Fibroblast of skin of right quadriceps (primary cell): ENCODE results near the gene CTNNBIP1.
A peak's percentile ranks its signal among the peaks of the same experiment; 100 is the strongest.

Experiments used
- DNase-seq: peaks from one replicate; pipeline ENCODE4 v3.0.0-alpha.2; 2013

CTNNBIP1 gene

DNA sequence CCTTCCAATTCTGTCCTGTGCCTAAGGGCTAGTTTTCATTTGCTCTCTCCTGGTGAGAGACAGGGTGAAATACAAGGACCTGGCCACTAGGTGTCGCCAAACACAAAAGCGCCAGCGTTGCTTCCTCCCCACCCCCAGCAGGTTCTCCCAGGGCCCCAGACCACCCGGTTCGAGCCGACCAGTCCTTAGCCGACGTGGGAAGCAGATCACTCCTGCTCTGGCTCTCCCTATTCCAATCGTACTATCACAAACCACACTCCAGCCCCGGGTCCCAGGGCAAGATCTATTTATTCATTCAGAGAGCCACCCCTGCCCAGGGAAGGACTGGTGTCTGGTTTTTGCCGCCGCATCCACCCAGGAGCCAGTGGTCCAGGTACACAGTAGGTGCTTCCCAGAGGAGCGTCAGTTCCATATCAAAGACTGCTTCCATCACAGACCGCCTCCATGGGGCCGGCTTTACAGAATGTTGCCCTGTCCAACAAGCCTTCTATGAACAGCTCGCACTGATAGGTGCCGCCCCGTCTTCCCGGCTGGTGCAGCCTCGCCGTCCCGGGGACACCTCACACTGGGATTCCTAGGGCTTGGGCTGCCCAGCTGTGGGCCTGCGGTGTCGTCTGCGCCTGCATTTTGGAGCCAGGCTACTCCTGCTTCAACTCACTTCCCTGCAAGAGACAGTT lies 35.0 kb downstream of the CTNNBIP1 start:
- peak; percentile 66 for DNase-seq

DNA sequence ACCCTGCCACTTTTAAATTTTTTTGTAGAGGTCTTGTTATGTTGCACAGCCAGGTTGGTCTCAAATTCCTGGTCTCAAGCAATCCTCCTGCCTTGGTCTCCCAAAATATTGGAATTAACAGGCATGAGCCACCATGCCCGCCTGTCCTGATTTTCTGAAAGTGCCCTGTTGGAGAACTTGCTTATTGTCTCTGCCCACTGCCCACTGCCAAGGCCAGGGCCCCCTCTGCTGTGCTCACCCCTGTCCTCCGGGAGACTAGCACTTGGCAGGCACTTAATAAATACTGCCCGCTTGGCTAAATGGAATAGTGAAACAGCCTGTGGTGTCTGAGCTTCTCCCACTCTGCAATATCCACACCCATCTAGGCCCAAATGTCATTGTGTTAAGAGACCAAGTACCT lies 35.7 kb downstream of the CTNNBIP1 start:
- DNase-seq: no peak

DNA sequence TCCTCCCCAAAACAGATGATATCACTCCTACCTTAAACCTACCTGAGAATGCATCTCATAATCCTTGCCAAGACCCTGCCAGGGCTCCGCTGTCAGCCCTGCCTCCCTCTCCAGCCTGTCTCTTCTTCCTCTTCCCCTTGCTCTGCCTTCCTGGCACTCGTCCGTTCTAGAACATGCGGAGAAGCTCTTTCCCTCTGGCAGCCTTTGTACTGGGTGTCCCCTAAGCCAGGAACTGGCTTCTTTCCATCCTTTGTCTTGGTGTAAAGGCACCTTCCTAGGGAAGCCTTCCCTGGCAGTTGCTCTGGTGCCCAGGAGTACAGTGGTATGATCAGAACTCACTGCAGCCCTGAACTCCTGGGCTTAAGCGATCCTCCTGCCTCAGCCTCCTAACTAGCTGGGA lies 36.1 kb downstream of the CTNNBIP1 start:
- no peak for DNase-seq

DNA sequence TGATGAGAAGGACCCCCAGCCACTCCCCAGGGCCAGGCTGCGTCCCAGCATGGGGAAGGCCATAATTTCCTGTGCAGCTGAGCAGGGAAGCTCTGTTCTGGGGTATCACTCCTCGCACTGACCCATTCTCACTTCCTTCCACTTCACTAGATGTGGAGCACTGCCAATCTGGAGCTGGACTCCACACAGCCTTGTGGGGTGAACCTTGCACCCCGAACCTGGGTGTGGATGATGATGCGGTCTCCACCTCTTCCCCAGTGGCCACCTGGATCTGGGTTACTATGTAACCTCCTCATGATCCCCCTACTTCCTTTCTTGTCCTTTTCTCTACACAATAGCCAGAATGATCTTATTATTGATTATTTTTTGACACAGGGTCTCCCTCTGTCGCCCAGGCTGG lies 36.7 kb downstream of the CTNNBIP1 start:
- no peak for DNase-seq

DNA sequence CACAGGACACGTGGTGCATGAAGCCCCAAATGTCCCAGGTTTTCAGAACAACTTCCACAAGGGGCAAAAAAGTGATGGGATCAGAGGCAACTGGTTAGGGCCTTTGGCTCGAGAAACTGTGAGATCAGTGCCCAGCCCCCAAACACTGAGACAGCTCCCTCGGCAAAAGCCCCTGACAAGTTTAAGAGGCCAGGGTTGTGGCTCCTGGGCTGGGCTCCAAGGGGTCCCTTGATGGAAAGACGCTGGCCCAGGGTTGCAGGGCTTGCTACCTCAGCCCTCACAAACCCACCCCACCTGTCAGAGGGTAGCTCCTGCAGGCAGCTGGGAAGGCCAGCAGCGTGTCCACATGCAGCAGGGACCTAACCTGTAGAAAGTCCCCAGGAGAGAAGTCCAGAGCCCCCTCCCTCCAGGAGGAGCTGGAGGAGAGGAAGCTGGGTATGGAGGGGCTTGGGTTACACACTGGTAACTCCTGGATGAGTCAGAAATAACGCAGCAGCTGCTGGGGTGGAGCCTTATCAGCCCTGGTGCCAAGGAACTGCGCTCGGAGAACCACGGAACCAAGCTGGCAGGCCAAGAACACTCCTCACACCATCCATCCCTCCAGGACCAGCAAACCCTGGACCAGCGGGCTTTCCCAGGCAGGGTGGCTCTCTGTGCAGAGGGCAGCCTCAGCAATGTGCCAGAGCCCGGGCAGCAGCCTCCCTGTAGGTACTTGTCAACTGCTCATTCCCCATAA lies 37.5 kb downstream of the CTNNBIP1 start:
- DNase-seq: no peak

DNA sequence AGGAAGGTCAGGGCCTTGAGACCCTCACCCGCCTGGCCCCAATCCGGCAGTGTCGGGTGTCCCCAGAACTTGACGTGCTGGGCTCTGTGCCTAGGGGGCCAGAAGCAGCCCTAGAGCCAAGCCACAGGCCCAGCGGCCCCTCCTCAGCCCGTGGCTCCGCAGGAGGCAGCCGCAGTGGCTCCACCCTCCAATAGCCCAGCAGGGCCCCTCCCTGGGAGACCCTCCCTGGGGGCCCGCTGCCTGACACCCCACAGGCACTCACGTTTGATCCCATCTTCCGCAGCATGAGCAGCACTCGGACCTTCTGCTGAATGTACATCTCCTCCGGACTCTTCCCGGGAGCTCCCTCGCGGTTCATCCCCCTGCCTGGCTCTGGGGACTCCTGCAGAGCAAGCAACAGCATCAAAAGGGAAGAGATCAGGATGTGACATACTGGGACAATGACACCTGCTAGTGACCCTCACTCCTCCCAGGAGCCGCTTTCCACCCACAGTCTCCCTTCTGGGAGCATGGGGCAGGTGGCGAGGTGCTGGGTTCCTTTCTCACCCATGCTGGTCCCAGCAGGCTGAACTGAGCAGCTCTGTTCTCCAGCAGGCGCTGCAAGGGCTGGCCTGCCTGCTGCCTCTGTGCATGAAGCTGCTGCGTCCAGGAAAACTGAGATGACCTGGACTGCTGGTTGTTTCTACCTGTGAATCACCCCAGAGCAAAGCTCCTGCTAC lies 38.2 kb downstream of the CTNNBIP1 start:
- no peak for DNase-seq

DNA sequence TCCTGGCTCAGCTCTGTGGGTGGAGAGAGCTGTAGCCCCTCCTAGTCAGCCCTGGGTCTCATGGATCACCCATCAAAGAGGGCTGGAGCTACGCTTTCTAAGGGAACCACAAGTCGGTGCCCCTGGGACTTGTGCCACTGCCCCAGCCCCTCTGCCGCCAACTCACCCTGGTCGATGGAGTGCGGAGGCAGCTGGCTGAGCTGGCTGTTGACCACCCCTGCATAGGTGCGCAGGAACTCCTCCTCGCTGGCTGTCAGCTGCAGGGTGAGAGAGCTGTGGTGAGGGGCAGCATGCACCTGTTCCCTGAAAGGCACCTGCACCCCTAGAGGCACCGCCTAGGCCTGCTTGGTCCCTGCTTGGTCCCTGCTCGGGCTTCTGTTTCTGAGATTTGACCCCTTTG lies 39.0 kb downstream of the CTNNBIP1 start:
- no peak for DNase-seq

DNA sequence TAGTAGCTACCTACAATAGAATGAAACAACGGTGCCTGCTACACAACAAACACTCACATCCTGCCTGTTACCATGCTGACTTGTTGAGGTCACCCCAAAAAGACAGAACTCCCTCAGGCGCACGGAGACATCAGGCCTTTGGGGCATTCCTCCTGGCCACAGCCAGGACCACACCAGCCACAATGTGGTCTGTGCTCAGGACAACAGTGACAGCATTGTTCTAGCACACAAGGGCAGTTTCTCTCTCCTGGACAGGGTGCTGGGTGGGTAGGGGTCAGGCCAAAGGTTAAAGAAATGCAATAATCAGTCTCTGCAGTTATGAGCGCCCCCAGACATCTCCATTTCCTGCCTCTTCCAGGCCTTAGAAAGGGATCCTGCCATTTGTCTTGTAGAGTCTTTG lies 39.5 kb downstream of the CTNNBIP1 start:
- no peak for DNase-seq

DNA sequence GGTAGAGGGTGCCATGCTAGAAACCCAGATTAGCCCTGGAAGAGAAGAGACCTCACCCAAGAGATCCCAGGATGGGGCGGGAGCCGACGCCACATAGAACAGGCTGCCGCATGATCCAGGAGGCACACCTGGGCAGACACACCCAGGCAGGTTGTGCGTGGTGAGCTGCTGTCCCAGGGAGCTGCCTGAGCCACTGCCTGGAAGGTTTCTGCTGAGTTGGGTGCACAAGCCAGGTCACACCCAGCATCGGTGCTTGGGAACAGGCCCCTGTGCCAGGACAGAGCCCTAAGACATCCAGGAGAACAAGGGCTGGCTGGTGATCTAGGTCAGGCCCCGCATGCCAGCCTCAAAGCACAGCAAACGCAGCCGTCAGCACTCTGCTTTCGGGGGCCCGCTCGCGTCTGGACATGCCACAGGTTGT lies 40.2 kb downstream of the CTNNBIP1 start:
- DNase-seq: no peak

DNA sequence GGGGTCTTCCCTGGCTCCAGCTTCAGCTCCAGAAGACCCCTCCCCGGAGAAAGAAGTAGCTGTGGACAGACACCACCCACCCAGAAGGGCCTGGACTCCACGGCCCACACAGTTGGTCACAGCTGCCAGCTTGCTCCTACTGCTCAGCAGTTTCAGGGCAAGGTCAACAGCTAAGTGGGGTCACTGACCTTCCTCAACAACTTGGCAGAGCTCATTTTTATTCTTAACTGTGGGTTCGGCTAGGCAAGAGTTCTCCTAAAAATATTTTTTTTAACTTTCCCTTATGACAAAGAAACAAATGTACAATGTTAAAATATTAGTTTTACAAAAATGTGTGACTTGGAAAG lies 41.9 kb downstream of the CTNNBIP1 start:
- no peak for DNase-seq

DNA sequence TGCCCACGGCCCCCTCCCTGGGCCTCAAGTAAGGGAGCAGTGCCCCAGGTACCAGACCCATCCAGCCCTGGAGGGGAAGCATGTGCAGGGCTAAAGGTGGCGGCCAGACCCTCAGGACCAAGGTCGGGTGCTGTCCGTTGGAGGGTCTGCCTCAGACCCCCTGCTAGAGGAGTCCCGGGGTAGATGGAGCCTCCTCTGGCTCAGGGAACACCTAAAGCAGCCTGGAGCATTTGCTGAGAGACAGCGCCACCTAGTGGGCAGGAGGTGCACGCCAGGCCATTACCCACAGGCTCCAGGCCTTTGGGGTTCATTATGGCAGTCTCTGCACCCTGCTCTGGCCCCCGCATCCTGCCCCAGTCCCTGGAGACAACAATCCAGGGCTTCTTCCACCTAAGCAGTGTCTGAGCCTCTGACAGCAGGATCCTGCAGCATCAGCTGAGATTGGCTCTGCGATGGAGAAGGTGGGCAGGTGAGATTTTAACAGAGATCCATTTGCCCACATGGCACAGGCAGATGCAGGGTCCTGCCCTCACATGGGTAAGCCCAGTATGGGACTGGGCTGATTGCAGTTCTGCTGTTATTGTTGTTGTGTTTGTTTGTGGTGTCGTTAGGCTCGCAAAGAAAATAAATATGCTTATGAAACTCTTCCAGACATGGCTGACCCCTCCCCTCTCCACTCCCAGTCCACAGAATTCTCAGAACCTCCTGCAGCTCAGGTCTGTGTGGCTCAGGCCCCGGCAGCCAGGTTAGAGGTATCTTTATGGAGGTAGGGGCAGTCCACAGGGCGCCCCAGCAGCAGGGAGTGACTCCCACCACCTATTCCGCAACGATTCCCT lies 42.4 kb downstream of the CTNNBIP1 start:
- DNase-seq: peak; percentile 58

DNA sequence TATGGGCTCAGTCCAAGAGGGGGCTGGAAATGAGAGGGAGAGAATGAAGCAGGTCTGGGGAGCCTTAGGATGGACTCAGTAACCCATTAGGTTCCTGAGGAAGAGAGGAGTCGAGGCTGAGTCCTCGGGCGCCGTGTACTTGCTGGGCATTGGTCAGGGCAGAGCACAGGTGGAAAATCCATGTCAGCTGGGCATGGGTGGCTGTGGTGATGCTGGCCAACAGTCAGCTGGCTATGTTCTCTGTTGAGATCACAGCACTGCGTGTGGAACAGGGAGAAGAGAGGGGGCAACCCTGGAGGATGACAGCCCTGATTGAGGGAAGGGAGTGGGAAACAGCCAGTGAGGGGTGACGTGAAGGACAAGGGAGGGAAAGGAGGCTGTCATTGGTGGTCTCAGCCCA lies 43.2 kb downstream of the CTNNBIP1 start:
- no peak for DNase-seq

DNA sequence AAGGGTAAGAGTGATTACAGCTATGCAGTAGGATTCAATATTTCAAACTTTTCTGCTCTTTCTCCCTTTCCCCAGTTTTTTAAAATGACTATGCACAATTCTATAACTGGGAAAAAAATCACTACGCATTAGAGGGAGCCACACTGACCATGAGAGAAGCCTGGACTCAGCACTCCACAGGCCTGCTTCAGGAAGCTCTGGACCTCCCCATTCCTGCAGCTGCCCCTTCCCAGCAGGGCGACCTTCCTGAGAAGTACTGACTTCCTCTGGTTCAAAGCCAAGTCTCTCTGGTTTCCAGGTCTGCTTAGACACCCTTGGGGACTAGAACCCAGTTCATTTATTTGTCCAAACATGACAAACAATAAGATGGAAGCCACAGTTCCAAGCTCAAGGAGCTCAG lies 44.3 kb downstream of the CTNNBIP1 start:
- DNase-seq: no peak

DNA sequence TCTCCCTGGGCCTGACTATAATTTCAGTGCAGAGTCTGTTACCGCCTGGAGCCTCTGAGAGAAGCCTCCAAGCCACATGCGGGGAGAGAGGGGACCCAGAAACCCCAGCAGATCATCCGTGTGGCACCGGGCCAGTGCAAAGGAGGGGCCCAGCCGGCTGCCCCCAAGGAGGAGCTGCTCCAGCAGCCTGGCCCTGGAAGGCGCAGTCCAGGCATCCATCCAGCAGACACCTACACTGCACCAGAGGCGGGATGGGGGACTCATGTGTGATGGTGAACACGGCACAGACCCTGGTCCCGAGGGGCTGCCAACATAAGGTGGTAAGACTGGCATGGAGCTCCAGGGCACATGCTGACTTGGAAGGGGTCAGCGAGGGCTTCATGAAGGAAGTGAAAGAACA lies 46.7 kb downstream of the CTNNBIP1 start:
- DNase-seq: no peak

DNA sequence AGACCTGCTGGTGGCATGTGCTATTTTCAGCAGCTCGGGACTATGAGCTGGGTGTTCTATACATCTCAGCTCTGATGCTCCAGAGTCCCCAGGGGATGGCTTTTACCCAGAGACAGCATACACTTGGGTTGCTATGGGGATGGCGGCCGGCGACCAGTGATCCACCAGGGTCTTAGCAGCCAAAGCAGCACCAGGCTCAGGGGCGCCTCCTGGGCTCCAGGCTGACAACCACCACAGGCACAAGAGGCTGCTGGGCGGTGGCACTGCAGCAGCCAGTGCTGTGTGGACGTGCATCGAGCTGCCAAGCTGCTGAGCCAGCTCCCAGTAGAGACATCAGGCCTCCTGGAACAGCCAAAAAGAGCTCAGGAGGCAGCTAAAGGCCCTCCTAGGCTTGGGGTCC lies 48.7 kb downstream of the CTNNBIP1 start:
- no peak for DNase-seq

DNA sequence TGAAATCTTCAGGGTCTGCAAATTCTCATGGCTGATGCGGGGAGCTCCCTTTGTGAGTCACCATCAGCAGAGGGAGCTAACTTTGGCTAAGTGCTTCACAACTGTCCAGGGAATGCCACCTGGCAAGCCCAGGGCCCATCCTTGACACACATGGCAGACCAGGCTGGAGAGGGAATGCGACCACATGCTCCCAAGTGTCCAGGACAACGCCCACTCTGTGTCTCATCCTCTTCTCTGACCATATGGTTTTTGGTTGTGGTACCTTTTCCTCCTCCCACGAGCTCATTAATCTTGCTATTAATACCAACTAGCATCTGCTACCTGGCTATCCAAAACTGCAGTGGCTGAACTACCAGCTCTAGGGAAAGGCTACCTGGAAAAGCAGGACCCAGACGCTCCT lies 49.2 kb downstream of the CTNNBIP1 start:
- no peak for DNase-seq

DNA sequence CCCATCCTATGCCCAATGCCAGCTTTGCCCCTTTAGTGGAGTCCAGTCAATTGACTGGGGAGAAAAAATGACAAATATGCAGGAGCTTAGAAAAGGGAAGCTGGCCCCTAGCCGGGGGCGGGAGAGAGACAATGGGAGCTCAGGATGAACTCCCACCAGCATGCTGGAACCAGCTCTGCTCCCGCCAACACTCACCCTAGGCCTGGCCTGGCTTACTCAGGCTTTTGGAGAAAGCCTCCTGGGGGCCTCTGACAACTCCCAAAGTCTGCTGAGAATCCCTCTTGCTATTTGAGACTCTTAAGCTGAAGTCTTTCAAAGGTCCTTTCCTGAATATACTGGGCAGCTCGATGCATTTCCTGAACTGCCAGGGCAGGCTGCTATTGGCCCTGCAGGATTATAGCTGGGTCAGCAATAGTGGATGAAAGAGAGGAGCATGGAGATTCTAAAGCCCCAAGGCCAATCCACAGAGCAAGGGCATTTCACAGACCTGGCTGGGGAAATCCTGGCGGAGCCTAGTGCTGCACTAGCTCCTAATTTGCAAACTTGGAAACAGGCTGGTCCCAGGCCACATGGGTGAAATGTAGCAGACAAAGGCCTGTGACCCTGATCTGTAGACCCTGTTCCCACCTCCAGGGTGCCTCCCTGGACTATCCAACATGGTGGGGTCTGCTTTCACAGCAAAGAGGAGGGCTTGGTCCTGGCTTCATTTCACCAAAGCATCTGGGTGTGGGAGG lies 50.6 kb downstream of the CTNNBIP1 start:
- no peak for DNase-seq

DNA sequence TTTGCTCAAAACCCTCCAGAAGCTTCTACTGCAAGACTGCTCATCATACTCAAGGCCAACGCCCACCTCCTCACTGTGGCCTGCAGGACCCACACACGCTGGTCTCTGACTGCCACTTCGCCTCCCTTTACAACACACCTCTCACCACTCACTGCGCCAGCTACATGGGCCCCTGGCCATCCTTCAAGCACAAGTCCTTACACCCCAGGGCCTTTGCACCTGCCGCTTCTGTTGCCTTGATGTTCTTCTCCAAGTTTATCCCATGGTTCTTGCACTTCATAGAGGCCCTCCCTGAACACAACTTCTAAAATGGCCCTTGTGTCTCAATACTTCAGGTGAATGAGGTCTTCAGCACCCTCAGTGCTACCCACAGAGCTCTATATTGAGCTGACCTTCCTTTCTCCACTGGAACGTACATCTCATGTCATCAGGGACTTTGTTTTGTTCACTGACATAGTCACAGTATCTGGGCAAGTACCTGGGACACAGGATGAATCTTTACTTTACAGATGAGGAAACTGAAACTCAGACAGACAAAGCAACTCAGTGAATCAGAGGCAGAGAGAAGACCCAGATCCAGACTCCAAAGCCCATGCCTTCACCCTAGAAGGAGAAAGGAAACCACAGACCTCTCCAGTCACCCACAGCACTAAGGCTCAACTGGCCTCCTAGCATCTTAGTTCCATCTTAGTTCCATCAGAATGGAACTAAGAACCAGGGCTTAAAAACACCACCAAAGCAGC lies 51.6 kb downstream of the CTNNBIP1 start:
- no peak for DNase-seq

DNA sequence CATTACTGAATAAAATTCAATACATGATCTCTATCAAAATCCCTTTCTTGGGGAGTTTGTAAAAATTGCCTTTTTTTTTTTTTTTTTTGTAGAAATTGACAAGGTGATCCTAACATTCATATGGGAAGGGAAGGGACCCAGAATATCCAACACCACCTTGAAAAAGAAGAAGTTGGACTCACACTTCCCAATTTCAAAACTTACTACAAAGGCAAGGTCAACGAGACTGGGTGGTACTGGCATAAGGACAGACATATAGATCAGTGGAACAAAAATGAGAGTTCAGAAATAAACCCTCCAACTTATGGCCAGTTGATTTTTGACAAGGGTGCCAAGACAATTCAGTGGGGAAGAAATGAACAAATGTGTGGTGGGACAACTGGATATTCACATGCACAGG lies 54.9 kb downstream of the CTNNBIP1 start:
- DNase-seq: no peak

DNA sequence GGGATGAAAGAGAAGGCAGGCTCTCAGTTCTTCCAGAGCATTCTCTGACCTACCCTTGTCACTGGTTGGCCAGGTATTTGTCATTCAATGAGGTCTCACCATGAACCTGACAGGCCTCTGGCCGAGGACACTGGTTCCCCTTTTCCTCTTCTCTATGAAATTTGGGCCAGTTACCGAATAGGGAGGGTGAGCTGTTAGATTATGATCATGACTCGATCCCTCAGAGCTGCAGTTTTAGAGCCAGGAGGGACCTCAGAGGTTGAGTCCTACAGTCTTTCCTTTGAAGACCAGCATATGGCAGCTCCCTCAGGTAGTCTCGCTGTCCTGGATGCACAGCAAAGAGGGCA lies 56.8 kb downstream of the CTNNBIP1 start:
- DNase-seq: no peak

DNA sequence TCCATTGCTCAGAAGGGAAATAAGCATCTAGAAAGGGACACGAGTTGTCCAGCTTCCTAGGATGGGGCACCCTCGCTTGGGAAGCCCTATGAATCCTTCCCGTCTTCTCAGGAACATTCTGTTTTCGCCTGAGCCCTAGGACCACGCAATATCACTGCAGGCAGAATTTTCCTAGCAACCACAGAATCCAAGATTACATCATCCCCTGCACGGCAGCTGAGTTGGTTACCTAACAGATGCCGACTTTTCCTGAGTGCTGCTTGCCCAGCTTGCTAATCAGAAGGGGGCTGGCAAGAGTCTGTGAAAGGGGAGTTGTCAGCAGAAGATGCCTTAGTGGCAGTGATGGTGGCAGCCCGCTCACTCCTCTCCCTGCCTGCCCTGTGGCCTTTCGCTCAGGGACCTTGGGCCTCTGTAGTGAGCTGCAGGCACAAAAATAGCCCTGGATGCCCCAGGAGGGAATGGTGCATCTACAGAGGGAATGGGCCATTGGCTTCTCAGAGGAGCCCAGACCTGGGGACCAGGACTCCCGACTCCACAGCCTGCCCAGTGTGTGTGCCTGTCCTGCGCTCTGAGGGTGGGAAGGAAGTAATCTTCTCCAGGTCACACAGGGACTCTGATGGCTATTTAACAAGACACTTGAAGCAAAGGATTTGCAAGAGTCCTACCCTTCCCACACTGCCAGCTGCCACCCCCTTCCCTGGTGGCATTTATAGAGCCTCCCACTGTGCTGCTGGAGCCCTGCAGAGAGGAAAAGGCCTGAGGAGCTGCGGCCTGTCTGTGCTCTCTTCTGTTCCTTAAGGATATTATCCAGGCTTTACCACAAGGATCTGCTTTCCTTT lies 57.4 kb downstream of the CTNNBIP1 start:
- DNase-seq: peak; percentile 75
